ENCODE data around the gene RXRB.
"Not testable (repeated sequence)": the region's sequence is repeated elsewhere in the genome, so short reads cannot be mapped to it uniquely, and the experiment has no call there.

RXRB gene

DNA sequence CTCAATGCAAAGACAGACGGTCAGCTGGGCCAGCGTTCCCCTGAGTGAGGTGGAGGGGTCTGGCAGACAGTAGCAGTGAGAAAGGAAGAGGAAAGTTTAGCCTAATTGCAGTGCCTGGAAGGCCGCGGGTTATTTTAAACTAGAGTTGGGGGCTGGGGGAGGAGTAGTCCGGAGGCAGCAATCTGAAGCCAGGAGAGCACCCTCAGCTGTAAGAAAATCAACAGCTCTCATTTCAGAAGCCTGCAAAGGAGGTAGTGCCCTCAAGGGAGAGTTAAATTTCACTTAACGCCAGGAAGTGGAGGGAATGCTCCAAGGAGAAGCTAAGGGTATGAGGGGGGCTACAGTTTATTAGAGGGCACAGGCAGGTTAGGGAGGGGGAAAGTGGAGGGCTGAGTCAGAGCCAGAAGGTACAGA lies 34.8 kb upstream of the RXRB start (continued):
- TF ChIP-seq PATZ1 (tag by site-specific recombination; IDR thresholded peaks at IDR 0.05) (peak; percentile 74), ZNF132 (tag by site-specific recombination; IDR thresholded peaks at IDR 0.05; ENCODE audit: borderline replicate concordance) (no peak), ZNF701 (tag by site-specific recombination; IDR thresholded peaks at IDR 0.05) (no peak), ZNF777 (tag by site-specific recombination; IDR thresholded peaks at IDR 0.05; ENCODE audit: borderline replicate concordance) (no peak), ZNF837 (tag by site-specific recombination; IDR thresholded peaks at IDR 0.05) (no peak), ZNF398 (tag by site-specific recombination; IDR thresholded peaks at IDR 0.05) (peak; percentile 95)

DNA sequence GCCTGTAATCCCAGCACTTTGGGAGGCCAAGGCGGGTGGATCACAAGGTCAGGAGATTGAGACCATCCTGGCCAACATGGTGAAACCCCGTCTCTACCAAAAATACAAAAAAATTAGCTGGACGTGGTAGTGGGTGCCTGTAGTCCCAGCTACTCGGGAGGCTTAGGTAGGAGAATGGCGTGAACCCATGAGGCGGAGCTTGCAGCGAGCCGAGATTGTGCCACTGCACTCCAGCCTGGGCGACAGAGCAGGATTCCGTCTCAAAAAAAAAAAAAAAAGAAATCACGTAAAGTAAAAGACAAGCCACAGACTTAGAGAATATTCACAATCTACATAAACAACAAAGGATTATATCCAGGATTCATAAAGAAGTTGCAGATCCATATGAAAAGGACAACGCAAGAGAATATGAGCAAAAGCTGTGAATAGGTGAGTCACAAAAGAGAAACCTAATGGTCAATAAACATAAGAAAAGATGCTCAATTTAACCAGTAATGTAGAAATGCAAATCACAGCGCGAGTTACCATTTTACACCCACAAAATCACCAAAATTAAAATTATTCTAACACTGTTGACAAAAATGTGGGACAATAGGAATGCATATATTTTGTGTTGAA lies 26.1 kb upstream of the RXRB start:
- not testable (repeated sequence) for H3K27ac ChIP-seq (ENCODE audit: extremely low read depth, low read depth, low read length); H3K36me3 ChIP-seq (ENCODE audit: control insufficient read depth in 2 of 2, insufficient read depth in 1 of 2, low read length in 2 of 2); H3K4me3 ChIP-seq (ENCODE audit: low read depth, low read length); H3K9me3 ChIP-seq (ENCODE audit: control insufficient read depth, insufficient read depth, low read depth, low read length); H3K4me1 ChIP-seq (ENCODE audit: control insufficient read depth, insufficient read depth, low read length)
- ChIA-PET POLR2A (interaction anchor here (1.0 to 1.1 kb wide), 2 partner anchors 9 to 14 kb away, joined by 3 read pairs; no protein-coding TSS in a partner anchor), CTCF (interaction anchor here (0.6 to 1.3 kb wide), 3 partner anchors 16 to 227 kb away, joined by 3 to 4 read pairs (median 4); no protein-coding TSS in a partner anchor)

DNA sequence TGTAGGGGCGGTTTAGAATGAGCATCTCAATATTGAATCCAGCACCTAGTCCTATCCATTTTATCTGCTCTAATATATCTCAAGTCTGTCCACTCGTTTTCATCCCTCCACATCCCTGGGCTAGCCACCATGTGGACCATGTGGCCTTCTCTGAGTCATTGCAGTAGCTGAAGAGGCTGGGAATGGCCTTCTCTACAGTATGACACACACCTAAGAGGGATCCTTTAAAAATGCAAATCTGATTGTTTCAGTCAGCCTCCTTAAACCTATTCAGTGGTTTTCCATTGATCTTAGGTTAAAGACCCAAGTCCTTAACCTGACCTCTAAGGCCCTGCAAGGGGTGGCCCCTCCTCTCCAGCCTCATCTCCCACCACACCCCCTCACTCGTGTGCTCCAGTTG lies 17.2 kb upstream of the RXRB start:
- POLR2A ChIA-PET: interaction anchor here (2.2 kb wide), 1 partner anchor 9 kb away, joined by 7 read pairs; the partner anchor contains the start of gene RING1

DNA sequence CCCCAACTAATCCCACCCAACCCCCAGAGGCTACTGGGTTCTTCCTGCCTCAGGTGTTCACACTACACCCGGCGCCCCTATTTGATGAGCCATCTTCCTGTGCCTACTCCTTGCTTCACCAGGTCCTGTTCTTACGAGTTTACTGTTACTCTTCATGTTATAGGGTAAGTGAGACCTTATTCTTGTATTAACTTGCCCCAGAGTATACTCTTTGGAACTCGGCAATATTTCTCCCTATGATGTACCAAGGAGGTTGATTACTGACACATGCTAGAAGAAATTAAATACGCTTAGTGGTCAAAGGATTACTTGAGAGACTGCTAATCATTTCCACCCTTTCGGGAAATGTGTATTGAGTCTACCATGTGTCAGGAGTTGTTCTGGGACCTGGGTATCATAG lies 16.8 kb upstream of the RXRB start:
- peaks cover 0 to 1% of the 10 kb centered on the region in 2 experiments; a peak in 2 of 3 replicates for H3K36me3 ChIP-seq (ENCODE audit: control insufficient read depth in 2 of 2, insufficient read depth in 1 of 2, low read length in 2 of 2)
- ChIA-PET CTCF (no interaction called here), POLR2A (no interaction called here)
- H3K4me1 ChIP-seq (ENCODE audit: control insufficient read depth, insufficient read depth, low read length): peaks cover 6% of the 10 kb centered on the region
- TF ChIP-seq ZNF302 (tag by site-specific recombination; IDR thresholded peaks at IDR 0.05; ENCODE audit: low read depth) (no peak), ZNF670 (tag by site-specific recombination; IDR thresholded peaks at IDR 0.05; ENCODE audit: low read depth) (no peak), REPIN1 (tag by site-specific recombination; IDR thresholded peaks at IDR 0.05; ENCODE audit: low read depth) (no peak), ZNF121 (tag by site-specific recombination; IDR thresholded peaks at IDR 0.05) (no peak), ZNF701 (tag by site-specific recombination; IDR thresholded peaks at IDR 0.05) (no peak), ZNF529 (tag by site-specific recombination; IDR thresholded peaks at IDR 0.05; ENCODE audit: insufficient replicate concordance) (no peak)
- H3K27ac ChIP-seq (ENCODE audit: extremely low read depth, low read depth, low read length): no peak overlapping the region
- no peaks in the 10 kb centered on the region for H3K9me3 ChIP-seq (ENCODE audit: control insufficient read depth, insufficient read depth, low read depth, low read length)
- no peak overlapping the region for H3K4me3 ChIP-seq (ENCODE audit: low read depth, low read length)

More for the DNA sequence above, 17.2 kb upstream of the RXRB start:
- Histone ChIP-seq H3K4me1 (ENCODE audit: control insufficient read depth, insufficient read depth, low read length) (peaks cover 5% of the 10 kb centered on the region), H3K9me3 (ENCODE audit: control insufficient read depth, insufficient read depth, low read depth, low read length) (no peaks in the 10 kb centered on the region), H3K27ac (ENCODE audit: extremely low read depth, low read depth, low read length) (no peak overlapping the region), H3K36me3 (ENCODE audit: control insufficient read depth in 2 of 2, insufficient read depth in 1 of 2, low read length in 2 of 2) (no peaks in the 10 kb centered on the region), H3K4me3 (ENCODE audit: low read depth, low read length) (no peak overlapping the region)
- TF ChIP-seq MYNN (tag by site-specific recombination; IDR thresholded peaks at IDR 0.05; ENCODE audit: borderline replicate concordance) (no peak), ZNF132 (tag by site-specific recombination; IDR thresholded peaks at IDR 0.05; ENCODE audit: borderline replicate concordance) (no peak), ZNF394 (tag by site-specific recombination; IDR thresholded peaks at IDR 0.05; ENCODE audit: borderline replicate concordance) (no peak), ZNF24 (tag by site-specific recombination; IDR thresholded peaks at IDR 0.05) (no peak)
- CTCF ChIA-PET: interaction anchor here (0.6 kb wide), 1 partner anchor 1403 kb away, joined by 3 read pairs; no protein-coding TSS in a partner anchor
